Effector memory CD8-positive, alpha-beta T cell (primary cell): Measurements from ENCODE around the gene ABCC9.
"Not testable (repeated sequence)": the region's sequence is repeated elsewhere in the genome, so short reads cannot be mapped to it uniquely, and the experiment has no call there.

Experiments used
- ATAC-seq: fragments of 150-1000 bp; cut with Tn5 transposase; replicated peaks from 2 replicates; pipeline ENCODE4 v1.10.0; 2021; ENCODE audit warnings: mild to moderate bottlenecking, moderate library complexity
- DNase-seq, 3 experiments: peaks; one replicate each; pipeline ENCODE4 v3.0.0; 2021
- H3K27ac Mint-ChIP-seq, 2 donors: one replicate each; pipeline ENCODE4 v1.8.0; 2022; ENCODE audit warnings: mild to moderate bottlenecking in 2 of 2, mixed read lengths in 2 of 2, moderate library complexity in 2 of 2
- H3K27me3 Mint-ChIP-seq, 2 donors: one replicate each; pipeline ENCODE4 v1.8.0; 2022; ENCODE audit warnings: mixed read lengths in 2 of 2
- H3K36me3 Mint-ChIP-seq: one replicate; pipeline ENCODE4 v1.8.0; 2022; ENCODE audit warnings: mild to moderate bottlenecking, moderate library complexity, mixed read lengths; ENCODE audit not compliant: insufficient read depth
- H3K4me1 Mint-ChIP-seq, 2 donors: one replicate each; pipeline ENCODE4 v1.8.0; 2022; ENCODE audit warnings: low read depth in 2 of 2, mixed read lengths in 2 of 2
- H3K4me3 Mint-ChIP-seq, 2 donors: one replicate each; pipeline ENCODE4 v1.8.0; 2022; ENCODE audit warnings: mild to moderate bottlenecking in 2 of 2, mixed read lengths in 2 of 2, moderate library complexity in 2 of 2
- H3K9me3 Mint-ChIP-seq, 2 donors: one replicate each; pipeline ENCODE4 v1.8.0; 2022; ENCODE audit warnings: mixed read lengths in 2 of 2

ABCC9 gene

DNA sequence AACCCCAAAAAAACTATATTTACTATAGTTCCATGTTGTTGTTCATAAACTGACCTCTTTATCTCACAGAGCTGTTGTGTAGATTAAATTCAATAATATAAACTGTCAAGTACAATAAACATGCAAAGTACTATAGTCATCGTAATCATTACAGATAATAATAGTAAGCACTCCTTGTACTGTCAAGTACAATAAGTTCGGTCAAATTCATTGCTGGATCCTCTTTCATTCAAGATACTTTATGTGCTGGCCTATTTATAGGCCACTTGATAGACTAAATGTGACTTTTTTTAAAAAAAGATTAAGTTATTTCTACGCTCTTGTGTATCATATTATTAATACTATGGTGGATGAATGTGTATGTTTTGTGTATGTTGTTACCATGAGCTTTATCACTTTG lies 127.5 kb downstream of the ABCC9 start:
- no peaks in the 10 kb centered on the region for H3K36me3 Mint-ChIP-seq
- ATAC-seq (no peak), DNase-seq (no peak)
- H3K9me3 Mint-ChIP-seq = no peaks in the 10 kb centered on the region
- no peak overlapping the region for H3K27ac Mint-ChIP-seq
- no peaks in the 10 kb centered on the region for H3K27me3 Mint-ChIP-seq
- H3K4me3 Mint-ChIP-seq = no peak overlapping the region
- no peaks in the 10 kb centered on the region for H3K4me1 Mint-ChIP-seq

DNA sequence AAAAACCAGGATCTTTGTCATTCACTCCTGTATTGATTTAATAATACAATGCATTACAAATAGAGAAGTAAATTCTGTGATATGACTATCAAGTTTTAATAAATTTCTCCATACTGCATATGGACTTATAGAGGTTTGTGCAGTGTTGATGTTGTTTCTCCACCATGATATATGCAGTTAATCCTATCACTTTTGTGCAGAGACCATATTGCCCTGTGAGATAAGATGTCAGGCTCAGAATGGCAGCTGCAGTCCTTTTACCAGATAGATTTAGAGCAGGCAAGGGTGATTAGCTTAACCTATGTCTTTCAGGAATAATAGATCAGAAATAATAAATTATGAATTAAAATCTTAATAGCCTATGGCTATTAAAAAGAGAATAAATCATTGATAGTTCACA lies 128.1 kb downstream of the ABCC9 start:
- DNase-seq = no peak
- Mint-ChIP-seq H3K9me3 (no peaks in the 10 kb centered on the region), H3K4me1 (no peaks in the 10 kb centered on the region), H3K27me3 (no peaks in the 10 kb centered on the region), H3K36me3 (no peaks in the 10 kb centered on the region), H3K27ac (no peak overlapping the region), H3K4me3 (no peak overlapping the region)
- ATAC-seq = no peak

DNA sequence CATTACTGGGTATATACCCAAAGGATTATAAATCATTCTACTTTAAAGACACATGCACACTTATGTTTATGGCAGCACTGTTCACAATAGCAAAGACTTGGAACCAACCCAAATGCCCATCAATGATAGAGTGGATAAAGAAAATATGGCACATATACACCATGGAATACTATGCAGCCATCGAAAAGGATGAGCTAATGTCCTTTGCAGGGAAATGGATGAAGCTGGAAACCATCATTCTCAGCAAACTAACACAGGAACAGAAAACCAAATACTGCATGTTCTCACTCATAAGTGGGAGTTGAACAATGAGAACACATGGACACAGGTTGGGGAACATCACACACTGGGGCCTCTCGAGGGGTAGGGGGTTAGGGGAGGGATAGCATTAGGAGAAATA lies 128.9 kb downstream of the ABCC9 start:
- not testable (repeated sequence) for H3K36me3 Mint-ChIP-seq, H3K9me3 Mint-ChIP-seq, H3K27ac Mint-ChIP-seq, DNase-seq, H3K4me3 Mint-ChIP-seq, H3K4me1 Mint-ChIP-seq, ATAC-seq, H3K27me3 Mint-ChIP-seq

DNA sequence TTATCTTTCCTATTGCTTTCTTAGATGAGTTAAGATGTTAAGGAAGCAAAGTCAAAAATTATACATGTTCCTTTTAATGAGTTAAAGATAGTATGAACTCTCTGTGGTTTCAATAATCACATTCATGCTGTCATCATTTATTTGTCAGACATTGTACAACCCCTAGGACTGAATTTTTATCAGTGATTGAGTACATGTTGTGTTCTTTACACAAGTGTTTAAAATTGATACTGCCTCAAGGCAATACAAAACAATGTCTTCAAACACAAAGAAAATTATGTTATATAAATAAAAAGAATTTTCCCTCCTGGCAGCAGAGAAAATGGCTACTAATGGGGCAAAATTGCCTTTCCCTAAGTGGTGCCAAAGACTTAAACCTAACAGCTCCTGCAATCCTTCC lies 132.1 kb downstream of the ABCC9 start:
- H3K4me1 Mint-ChIP-seq = no peaks in the 10 kb centered on the region
- no peaks in the 10 kb centered on the region for H3K9me3 Mint-ChIP-seq
- H3K36me3 Mint-ChIP-seq = no peaks in the 10 kb centered on the region
- H3K4me3 Mint-ChIP-seq = no peak overlapping the region
- H3K27me3 Mint-ChIP-seq = no peaks in the 10 kb centered on the region
- no peak for DNase-seq
- ATAC-seq = no peak
- H3K27ac Mint-ChIP-seq = no peak overlapping the region

DNA sequence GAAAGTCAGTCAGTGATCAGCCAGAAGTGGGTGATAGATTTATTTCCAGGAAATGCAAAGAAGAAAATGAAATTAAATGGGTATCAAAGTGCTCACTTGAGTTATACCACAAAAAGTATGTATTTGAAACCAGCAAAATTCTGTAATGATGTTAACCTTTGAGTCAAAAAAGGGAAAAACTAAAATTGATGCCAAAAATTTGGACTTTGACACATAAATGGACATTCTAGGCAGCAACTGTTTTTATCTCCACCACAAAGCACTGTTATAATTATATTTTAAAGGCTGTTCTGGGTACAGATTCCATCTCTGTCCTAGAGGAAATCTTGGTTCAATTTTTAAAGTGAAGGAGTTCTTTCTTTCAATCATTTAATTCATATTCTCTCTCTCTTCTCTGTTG lies 135.0 kb downstream of the ABCC9 start:
- no peak for ATAC-seq
- no peaks in the 10 kb centered on the region for H3K4me1 Mint-ChIP-seq
- no peaks in the 10 kb centered on the region for H3K9me3 Mint-ChIP-seq
- no peak overlapping the region for H3K27ac Mint-ChIP-seq
- H3K36me3 Mint-ChIP-seq = no peaks in the 10 kb centered on the region
- no peaks in the 10 kb centered on the region for H3K27me3 Mint-ChIP-seq
- no peak overlapping the region for H3K4me3 Mint-ChIP-seq
- DNase-seq = no peak

DNA sequence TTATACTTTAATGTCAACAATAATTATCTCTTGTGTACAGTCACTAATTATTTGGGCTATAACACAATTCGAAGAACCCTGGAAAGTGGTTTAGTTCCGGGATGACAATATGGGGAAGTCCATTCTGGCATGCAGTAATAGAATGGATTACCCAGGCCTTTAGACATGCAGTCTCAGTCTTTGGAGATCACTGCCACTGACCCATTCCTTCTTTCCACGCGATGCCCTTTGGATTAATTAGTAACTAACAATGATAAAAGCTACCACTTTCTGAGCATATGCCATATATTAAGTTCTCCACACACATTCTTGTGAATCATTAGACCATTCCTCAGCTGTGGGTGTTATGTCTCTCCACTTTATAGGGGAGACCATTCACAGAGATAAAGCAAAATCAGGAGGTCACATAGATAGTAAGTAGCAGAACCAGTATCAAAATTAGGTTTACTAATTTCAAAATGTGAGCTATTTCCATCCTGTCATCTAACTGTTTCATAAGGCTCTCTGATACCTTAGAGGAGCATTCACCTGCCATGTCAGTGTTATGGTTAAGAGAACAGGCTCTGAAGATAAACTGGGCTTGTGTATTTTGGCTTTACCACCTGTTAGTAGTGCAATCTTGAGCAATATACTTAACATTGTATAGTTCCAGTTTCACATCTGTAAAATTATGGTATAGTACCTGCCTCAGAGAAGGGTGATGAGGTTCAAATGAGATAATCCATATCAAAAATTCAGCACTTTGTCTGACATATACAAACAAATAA lies 139.5 kb downstream of the ABCC9 start:
- Mint-ChIP-seq H3K36me3 (no peaks in the 10 kb centered on the region), H3K27ac (no peak overlapping the region), H3K27me3 (no peaks in the 10 kb centered on the region), H3K4me1 (no peaks in the 10 kb centered on the region), H3K4me3 (no peak overlapping the region), H3K9me3 (no peaks in the 10 kb centered on the region)
- DNase-seq = no peak
- ATAC-seq = no peak

DNA sequence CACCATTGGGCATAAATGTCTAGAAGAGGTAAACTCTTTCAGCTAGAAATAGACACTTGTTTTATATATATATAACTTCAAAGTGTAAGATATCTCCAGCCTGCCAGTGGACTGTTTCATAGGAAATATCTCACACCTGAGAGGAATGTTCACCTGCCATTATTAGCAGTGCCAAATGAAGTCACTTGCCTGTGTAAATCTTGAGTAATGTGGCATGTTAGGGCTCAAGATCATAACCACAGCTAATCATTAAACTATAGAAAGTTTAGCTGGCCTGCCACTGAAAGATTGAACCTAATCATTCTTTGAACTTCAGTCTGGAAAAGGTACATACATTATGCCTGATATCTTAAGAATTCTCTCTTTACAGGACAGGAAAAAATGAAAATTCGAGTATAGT lies 141.2 kb downstream of the ABCC9 start:
- H3K27ac Mint-ChIP-seq = no peak overlapping the region
- ATAC-seq (no peak), DNase-seq (no peak)
- H3K9me3 Mint-ChIP-seq = peaks cover 0 to 3% of the 10 kb centered on the region in 2 donors
- no peak overlapping the region for H3K4me3 Mint-ChIP-seq
- H3K4me1 Mint-ChIP-seq = no peaks in the 10 kb centered on the region
- H3K36me3 Mint-ChIP-seq = no peaks in the 10 kb centered on the region
- peaks cover 0 to 9% of the 10 kb centered on the region in 2 donors for H3K27me3 Mint-ChIP-seq

DNA sequence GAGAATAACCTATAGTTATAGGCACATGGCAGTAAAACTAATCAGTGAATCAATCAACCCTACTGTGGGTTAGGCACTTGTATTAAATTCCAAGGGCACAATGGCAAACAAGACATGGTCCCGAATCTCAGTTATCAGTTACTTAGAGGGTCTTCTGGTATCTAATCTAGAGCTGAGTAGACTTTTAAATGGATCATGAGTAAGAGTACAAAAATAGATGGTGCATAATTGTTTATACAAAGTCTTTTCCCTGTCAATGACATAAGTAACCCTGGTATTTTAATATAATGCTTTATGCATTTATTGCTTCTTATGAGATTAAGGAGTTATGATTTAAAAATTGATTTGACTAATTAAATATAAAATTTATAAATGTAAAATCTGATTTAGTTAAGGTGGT lies 143.7 kb downstream of the ABCC9 start:
- no peaks in the 10 kb centered on the region for H3K4me1 Mint-ChIP-seq
- peaks cover 3% of the 10 kb centered on the region in 2 donors for H3K9me3 Mint-ChIP-seq
- no peaks in the 10 kb centered on the region for H3K36me3 Mint-ChIP-seq

DNA sequence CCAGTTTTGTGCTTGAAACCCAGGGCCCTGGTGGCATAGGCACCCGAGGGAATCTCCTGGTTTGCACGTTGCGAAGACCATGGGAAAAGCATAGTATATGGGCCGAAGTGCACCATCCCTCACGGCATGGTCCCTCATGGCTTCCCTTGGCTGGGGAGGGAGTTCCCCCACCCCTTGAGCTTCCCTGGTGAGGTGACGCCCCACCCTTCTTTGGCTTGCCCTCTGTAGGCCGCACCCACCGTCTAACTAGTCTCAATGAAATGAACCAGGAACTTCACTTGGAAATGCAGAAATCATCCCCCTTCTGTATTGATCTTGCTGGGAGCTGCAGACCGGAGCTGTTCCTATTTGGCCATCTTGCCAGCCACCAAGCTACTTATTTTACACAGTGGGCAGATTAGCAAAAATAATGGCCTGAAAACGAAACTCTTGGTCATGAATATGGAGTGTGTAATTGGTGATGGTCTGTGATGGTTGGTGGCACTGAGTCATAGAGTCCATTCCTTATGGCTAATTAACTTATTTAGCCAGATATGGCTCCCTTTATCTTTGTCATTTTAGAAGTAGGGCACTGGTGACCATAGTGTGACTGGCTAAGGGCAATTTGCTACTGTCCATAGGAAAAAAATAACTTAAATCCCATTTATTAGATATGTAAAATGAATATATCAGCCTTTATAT lies 145.4 kb downstream of the ABCC9 start:
- H3K9me3 Mint-ChIP-seq = peaks cover 3 to 7% of the 10 kb centered on the region in 2 donors
- no peaks in the 10 kb centered on the region for H3K36me3 Mint-ChIP-seq
- peaks cover 16 to 19% of the 10 kb centered on the region in 2 donors for H3K27me3 Mint-ChIP-seq
- DNase-seq = no peak
- no peak overlapping the region for H3K4me3 Mint-ChIP-seq
- no peaks in the 10 kb centered on the region for H3K4me1 Mint-ChIP-seq
- no peak for ATAC-seq
- no peak overlapping the region for H3K27ac Mint-ChIP-seq

More for the DNA sequence above, 143.7 kb downstream of the ABCC9 start:
- DNase-seq = no peak
- H3K27ac Mint-ChIP-seq = no peak overlapping the region
- H3K27me3 Mint-ChIP-seq = peaks cover 15 to 19% of the 10 kb centered on the region in 2 donors
- no peak for ATAC-seq
- no peak overlapping the region for H3K4me3 Mint-ChIP-seq

DNA sequence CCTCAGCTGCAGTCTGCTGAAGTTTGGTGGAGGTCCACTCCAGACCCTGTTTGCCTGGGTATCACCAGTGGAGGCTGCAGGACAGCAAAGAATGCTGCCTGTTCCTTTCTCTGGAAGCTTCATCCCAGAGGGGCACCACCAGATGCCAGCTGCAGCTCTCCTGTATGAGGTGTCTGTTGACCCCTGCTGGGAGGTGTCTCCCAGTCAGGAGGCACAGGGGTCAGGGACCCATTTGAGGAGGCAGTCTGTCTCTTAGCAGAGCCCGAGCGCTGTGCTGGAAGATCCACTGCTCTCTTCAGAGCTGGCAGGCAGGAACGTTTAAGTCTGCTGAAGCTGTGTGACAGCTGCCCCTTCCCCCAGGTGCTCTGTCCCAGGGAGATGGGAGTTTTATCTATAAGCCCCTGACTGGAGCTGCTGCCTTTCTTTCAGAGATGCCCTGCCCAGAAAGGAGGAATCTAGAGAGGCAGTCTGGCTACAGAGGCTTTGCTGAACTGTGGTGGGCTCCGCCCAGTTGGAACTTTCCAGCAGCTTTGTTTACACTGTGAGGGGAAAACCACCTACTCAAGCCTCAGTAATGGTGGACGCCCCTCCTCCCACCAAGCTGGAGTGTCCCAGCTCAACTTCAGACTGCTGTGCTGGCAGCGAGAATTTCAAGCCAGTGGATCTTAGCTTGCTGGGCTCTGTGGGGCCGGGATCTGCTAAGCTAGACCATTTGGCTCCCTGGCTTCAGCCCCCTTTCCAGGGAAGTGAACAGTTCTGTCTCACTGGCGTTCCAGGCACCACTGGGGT lies 146.2 kb downstream of the ABCC9 start:
- H3K27ac Mint-ChIP-seq, ATAC-seq, H3K36me3 Mint-ChIP-seq, H3K4me1 Mint-ChIP-seq, H3K9me3 Mint-ChIP-seq, DNase-seq, H3K4me3 Mint-ChIP-seq: not testable (repeated sequence)
- peaks cover 16 to 19% of the 10 kb centered on the region in 2 donors for H3K27me3 Mint-ChIP-seq

DNA sequence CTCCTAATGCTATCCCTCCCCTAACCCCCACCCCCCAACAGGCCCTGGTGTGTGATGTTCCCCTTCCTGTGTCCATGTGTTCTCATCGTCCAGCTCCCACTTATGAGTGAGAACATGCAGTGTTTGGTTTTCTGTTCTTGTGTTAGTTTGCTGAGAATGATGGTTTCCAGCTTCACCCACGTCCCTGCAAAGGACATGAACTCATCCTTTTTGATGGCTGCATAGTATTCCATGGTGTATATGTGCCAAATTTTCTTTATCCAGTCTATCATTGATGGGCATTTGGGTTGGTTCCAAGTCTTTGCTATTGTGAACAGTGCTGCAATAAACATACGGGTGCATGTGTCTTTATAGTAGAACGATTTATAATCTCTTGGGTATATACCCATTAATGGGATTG lies 151.5 kb downstream of the ABCC9 start:
- H3K27me3 Mint-ChIP-seq = peaks cover 10 to 14% of the 10 kb centered on the region in 2 donors

DNA sequence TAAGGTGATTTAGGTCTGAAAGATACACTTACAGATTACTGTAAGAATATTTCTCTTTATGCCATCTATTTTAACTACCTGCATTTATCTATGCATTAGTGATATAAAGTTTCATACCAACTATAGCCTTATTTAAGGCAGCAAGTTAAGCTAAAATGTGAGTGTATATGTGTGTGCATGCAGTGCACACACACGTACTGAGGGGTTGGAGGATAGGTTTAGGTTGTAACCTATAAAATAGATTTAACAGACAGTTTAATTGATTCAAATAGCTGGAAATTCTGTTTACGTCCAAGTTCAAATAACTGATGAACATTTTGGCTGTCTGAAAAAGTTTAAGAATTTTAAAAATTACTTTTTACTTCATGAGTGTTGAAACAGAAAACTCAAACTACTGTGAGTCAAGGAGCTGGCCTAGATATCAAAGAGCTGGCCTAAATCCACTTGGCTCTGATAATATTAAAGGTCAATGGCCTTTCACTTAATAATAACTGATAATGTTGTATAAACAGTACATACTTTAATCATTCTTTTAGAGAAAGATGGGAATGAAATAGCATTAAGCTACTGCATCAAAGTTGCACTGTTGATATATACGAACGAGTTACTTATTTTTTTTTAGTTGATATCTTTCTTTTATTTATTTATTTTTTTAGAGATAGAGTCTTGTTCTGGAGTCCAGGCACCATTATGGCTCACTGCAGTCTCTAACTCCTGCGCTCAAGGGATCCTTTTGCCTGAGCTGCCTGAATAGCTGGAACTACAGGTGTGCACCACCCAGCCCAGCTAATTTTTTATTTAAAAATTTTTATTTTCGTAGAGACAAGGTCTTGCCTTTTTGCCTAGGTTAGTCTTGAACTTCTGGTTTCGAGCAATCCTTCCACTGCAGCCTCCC lies 152.9 kb downstream of the ABCC9 start:
- ATAC-seq (no peak), DNase-seq (no peak)
- peaks cover 4 to 7% of the 10 kb centered on the region in 2 donors for H3K27me3 Mint-ChIP-seq
- no peak overlapping the region for H3K27ac Mint-ChIP-seq
- H3K9me3 Mint-ChIP-seq = peaks cover 0 to 7% of the 10 kb centered on the region in 2 donors
- H3K36me3 Mint-ChIP-seq = no peaks in the 10 kb centered on the region
- no peaks in the 10 kb centered on the region for H3K4me1 Mint-ChIP-seq
- no peak overlapping the region for H3K4me3 Mint-ChIP-seq

More for the DNA sequence above, 151.5 kb downstream of the ABCC9 start:
- H3K4me1 Mint-ChIP-seq, H3K36me3 Mint-ChIP-seq, H3K9me3 Mint-ChIP-seq, ATAC-seq, DNase-seq, H3K27ac Mint-ChIP-seq, H3K4me3 Mint-ChIP-seq: not testable (repeated sequence)

DNA sequence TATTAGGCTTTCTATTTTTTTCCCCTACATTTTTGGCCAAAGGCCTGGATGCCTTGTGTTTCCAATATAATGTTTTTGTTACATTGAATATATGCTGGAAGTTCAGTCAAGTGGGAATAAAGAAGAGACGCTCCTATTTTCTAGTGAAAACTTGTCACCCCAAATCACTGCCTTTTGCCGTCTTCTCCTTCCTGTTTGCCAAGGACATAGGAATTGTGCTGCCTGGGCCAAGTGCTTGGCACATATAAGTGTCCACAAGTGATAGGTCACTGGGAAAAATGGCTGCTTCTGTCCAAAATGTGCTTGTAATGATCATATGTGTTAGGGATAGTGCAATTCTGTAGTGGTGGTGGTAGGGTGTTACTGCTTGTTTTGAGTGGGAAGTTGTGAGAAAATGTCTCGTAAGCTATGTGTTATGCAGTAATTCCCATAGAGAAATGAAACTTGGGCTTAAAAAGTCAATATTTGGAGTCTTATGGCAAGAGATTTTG lies 155.1 kb downstream of the ABCC9 start:
- no peaks in the 10 kb centered on the region for H3K36me3 Mint-ChIP-seq
- H3K4me3 Mint-ChIP-seq = no peak overlapping the region
- H3K27ac Mint-ChIP-seq = no peak overlapping the region
- H3K27me3 Mint-ChIP-seq = no peaks in the 10 kb centered on the region
- no peak for ATAC-seq
- no peaks in the 10 kb centered on the region for H3K4me1 Mint-ChIP-seq
- DNase-seq = no peak
- H3K9me3 Mint-ChIP-seq = no peaks in the 10 kb centered on the region
